GM12864 (cell line): ENCODE measurements around the gene TEC.
A peak's percentile ranks its signal among the peaks of the same experiment; 100 is the strongest.

Source experiments
- DNase-seq: peaks from one replicate; pipeline ENCODE4 v3.0.0-alpha.2; 2011; ENCODE audit warnings: low read depth
- H3K4me3 ChIP-seq: 2 replicates; pipeline ENCODE4 v1.5.1; 2011; ENCODE audit warnings: mild to moderate bottlenecking, low read depth, low read length, control low read depth
- CTCF ChIP-seq: IDR thresholded peaks from 2 replicates; pipeline ENCODE4 v1.5.1; 2011; ENCODE audit warnings: low read depth, mild to moderate bottlenecking, moderate library complexity, low read length, control low read depth, inconsistent platforms; ENCODE audit errors: missing control alignments

TEC gene

DNA sequence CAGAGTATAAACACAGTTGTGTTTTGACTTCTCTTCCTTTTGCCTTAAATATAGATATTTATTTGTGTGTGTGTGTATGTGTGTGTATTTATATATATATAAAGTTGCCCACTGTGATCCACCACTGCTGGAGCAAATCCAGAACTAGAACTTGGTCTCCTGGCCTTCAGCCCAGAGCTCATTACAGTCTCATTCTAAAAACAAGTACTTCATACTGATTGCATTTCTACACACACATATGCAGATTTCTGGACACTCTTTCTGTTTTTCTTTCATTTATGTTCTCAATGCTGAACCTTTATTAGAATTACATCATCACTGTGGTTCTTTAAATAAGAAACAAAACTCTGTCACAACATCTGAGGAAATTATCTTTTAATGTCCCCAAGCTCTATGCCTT is 136.0 kb downstream of the TEC start:
- no peak for DNase-seq
- H3K4me3 ChIP-seq: no peak overlapping the region
- TF ChIP-seq CTCF: no peak

GRCh38 chr4:48131736-48132135 is 137.9 kb downstream of the TEC start:
- DNase-seq: no peak
- TF ChIP-seq CTCF: no peak
- no peak overlapping the region for H3K4me3 ChIP-seq

- no peak for DNase-seq
- TF ChIP-seq CTCF: no peak
- H3K4me3 ChIP-seq: no peak overlapping the region
Measured at GRCh38 chr4:48130100-48130499, 139.5 kb downstream of the TEC start.

GRCh38 chr4:48129307-48130014 is 140.2 kb downstream of the TEC start:
- TF ChIP-seq CTCF: peak; percentile 22
- no peak overlapping the region for H3K4me3 ChIP-seq
- no peak for DNase-seq

DNA sequence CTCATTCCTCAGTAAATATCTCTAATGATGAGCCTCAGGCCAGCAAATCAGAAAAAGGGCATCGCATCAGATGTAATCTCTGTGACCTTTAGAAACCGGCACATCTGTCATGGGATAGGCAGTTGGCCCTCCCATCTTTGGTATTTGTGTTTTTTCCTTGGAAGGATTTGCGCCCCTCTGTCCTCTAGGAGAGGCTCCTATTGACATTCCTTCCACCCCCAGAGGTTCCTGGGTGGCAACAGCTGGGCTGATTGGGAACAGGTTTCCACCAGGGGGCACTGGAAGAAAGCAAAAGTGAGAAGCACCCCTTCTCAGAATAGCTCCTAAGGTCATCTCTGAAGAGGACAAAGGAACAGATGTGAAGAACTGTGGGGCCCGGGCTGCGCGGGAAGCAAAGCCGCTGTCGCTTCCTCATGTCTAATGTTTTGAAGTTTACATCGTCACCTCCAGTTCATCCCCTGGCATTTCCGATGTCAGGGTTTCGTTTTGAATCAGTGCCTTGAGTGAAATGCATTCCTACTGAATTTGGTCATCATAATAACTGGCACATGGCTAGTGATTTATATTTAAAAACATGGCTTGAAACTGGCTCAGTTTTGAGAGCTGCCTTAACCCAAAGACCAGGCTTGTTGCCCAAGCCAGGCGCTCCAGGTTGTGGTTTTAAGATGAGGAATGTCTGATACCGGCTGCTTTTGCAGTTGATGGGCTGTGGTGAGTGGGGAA is 141.8 kb downstream of the TEC start:
- no peak overlapping the region for H3K4me3 ChIP-seq
- TF ChIP-seq CTCF: peak; percentile 58
- peak; percentile 45 for DNase-seq

DNA sequence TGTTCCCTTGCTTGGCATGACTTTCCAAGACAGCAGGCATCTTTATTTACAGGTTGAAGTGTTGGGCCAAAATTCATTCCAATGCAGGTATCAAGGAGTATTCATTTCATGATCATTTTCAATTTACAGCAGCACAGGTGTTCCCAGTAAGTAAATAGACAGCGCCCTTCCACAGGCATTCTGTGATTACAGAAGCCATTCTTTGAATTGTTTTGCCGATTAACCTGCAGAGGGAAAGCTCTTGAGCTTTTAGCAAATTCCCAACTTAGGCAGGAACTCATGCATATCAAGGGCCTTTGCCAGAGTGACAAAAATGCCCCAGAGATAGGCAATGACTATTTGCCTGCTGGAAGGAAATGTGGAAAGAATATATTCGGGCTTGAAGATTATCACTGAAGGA is 142.4 kb downstream of the TEC start:
- no peak overlapping the region for H3K4me3 ChIP-seq
- no peak for TF ChIP-seq CTCF

More for the DNA sequence above, 142.4 kb downstream of the TEC start:
- no peak for DNase-seq
